Mesenchymal stem cell (in vitro differentiated cells and primary cell): ENCODE measurements around the gene KRTAP10-1.
"Not testable (repeated sequence)": the region's sequence is repeated elsewhere in the genome, so short reads cannot be mapped to it uniquely, and the experiment has no call there.

ENCODE experiments used
- DNase-seq: peaks from one replicate; pipeline ENCODE4 v3.0.0-alpha.2; 2013
- H2AFZ ChIP-seq: one replicate; pipeline ENCODE4 v1.6.1; 2013; ENCODE audit warnings: low read depth, mild to moderate bottlenecking, control low read depth, inconsistent platforms, low read length, moderate library complexity
- H2AK5ac ChIP-seq: 2 replicates; pipeline ENCODE4 v1.6.1; 2013; ENCODE audit warnings: low read length, moderate library complexity, mild to moderate bottlenecking, inconsistent platforms; ENCODE audit not compliant: severe bottlenecking
- H2BK120ac ChIP-seq: one replicate; pipeline ENCODE4 v1.6.1; 2013; ENCODE audit warnings: low read depth, mild to moderate bottlenecking, inconsistent platforms, low read length, moderate library complexity
- H2BK12ac ChIP-seq, 2 experiments: one replicate each; pipeline ENCODE4 v1.6.1; 2013; ENCODE audit warnings: inconsistent platforms in 2 of 2, low read length in 2 of 2, mild to moderate bottlenecking in 2 of 2, moderate library complexity in 2 of 2, control low read depth in 1 of 2
- H2BK15ac ChIP-seq: one replicate; pipeline ENCODE4 v1.6.1; 2013; ENCODE audit warnings: mild to moderate bottlenecking, low read depth, inconsistent platforms; ENCODE audit not compliant: poor library complexity, severe bottlenecking
- H2BK5ac ChIP-seq: 2 replicates; pipeline ENCODE4 v1.6.1; 2013; ENCODE audit warnings: low read depth, mild to moderate bottlenecking, low read length, control low read depth, inconsistent platforms; ENCODE audit not compliant: poor library complexity, severe bottlenecking
- H3K14ac ChIP-seq, 2 experiments: one replicate each; pipeline ENCODE4 v1.6.1; 2013; ENCODE audit warnings: inconsistent platforms in 2 of 2, low read length in 2 of 2, control low read depth in 1 of 2, mild to moderate bottlenecking in 1 of 2, moderate library complexity in 1 of 2
- H3K18ac ChIP-seq, 2 experiments: one replicate each; pipeline ENCODE4 v1.6.1; 2013; ENCODE audit warnings: inconsistent platforms in 2 of 2, low read length in 2 of 2, control low read depth in 1 of 2, low read depth in 1 of 2, mild to moderate bottlenecking in 1 of 2
- H3K23ac ChIP-seq, 2 experiments: one replicate each; pipeline ENCODE4 v1.6.1; 2013; ENCODE audit warnings: inconsistent platforms in 2 of 2, low read length in 2 of 2, mild to moderate bottlenecking in 2 of 2, moderate library complexity in 2 of 2, control low read depth in 1 of 2
- H3K27ac ChIP-seq: 2 replicates; pipeline ENCODE4 v1.5.1; 2013; ENCODE audit warnings: mild to moderate bottlenecking, moderate library complexity, low read length, control low read depth, inconsistent platforms; ENCODE audit not compliant: poor library complexity, severe bottlenecking
- H3K27me3 ChIP-seq, 2 experiments: 2 replicates each; pipeline versions ENCODE4 v1.6.1 to v1.7.0; 2013; ENCODE audit warnings: low read length in 2 of 2, mild to moderate bottlenecking in 2 of 2, moderate library complexity in 2 of 2, control low read depth in 1 of 2, inconsistent platforms in 1 of 2; ENCODE audit not compliant: control insufficient read depth in 1 of 2, insufficient read depth in 1 of 2
- H3K36me3 ChIP-seq, 2 experiments: 2 replicates each; pipeline versions ENCODE4 v1.6.1 to v1.7.0; 2013; ENCODE audit warnings: low read length in 2 of 2, control low read depth in 1 of 2, inconsistent platforms in 1 of 2, low read depth in 1 of 2, mild to moderate bottlenecking in 1 of 2; ENCODE audit not compliant: insufficient read depth in 2 of 2, control insufficient read depth in 1 of 2
- H3K4ac ChIP-seq, 2 experiments: one replicate each; pipeline ENCODE4 v1.6.1; 2013; ENCODE audit warnings: inconsistent platforms in 2 of 2, low read length in 2 of 2, mild to moderate bottlenecking in 2 of 2, moderate library complexity in 2 of 2, control low read depth in 1 of 2, low read depth in 1 of 2
- H3K4me1 ChIP-seq: 2 replicates; pipeline ENCODE4 v1.6.1; 2013; ENCODE audit warnings: low read depth, low read length, control low read depth; ENCODE audit not compliant: control insufficient read depth, insufficient read depth
- H3K4me2 ChIP-seq: 2 replicates; pipeline ENCODE4 v1.6.1; 2013; ENCODE audit warnings: low read length, mild to moderate bottlenecking, inconsistent platforms; ENCODE audit not compliant: poor library complexity, severe bottlenecking
- H3K4me3 ChIP-seq, 2 experiments: 2 replicates each; pipeline versions ENCODE4 v1.5.1 to v1.7.0; 2013; ENCODE audit warnings: low read length in 2 of 2, mild to moderate bottlenecking in 2 of 2, control low read depth in 1 of 2, low read depth in 1 of 2; ENCODE audit not compliant: insufficient read depth in 1 of 2
- H3K79me1 ChIP-seq: replicated peaks from 2 replicates; pipeline ENCODE4 v1.6.1; 2013; ENCODE audit warnings: mild to moderate bottlenecking, control low read depth, low read length, inconsistent platforms; ENCODE audit not compliant: poor library complexity, severe bottlenecking
- H3K9ac ChIP-seq: 2 replicates; pipeline ENCODE4 v1.7.0; 2013; ENCODE audit warnings: mild to moderate bottlenecking, low read length, moderate library complexity
- H3K9me3 ChIP-seq: 2 replicates; pipeline ENCODE4 v1.7.0; 2013; ENCODE audit warnings: mild to moderate bottlenecking, low read length; ENCODE audit not compliant: control insufficient read depth
- H4K8ac ChIP-seq: one replicate; pipeline ENCODE4 v1.6.1; 2013; ENCODE audit warnings: inconsistent platforms, mild to moderate bottlenecking, low read length, moderate library complexity
- H4K91ac ChIP-seq: one replicate; pipeline ENCODE4 v1.6.1; 2013; ENCODE audit warnings: mild to moderate bottlenecking, low read length, inconsistent platforms
- WGBS: methylation state at CpG from one replicate; pipeline ENCODE4 v1.1.7; 2013; ENCODE audit warnings: mixed read lengths; 5-methylcytosine and 5-hydroxymethylcytosine counted together

KRTAP10-1 gene

GRCh38 chr21:44575307-44576024 lies 35.5 kb upstream of the KRTAP10-1 start:
- WGBS, result 81% methylated on average over 19 of the region's 20 CpGs
- no peak overlapping the region for H2BK12ac ChIP-seq

GRCh38 chr21:44574457-44575306 lies 34.7 kb upstream of the KRTAP10-1 start:
- no peak overlapping the region for H2BK5ac ChIP-seq
- peaks cover 37% of the 10 kb centered on the region for H3K9me3 ChIP-seq
- no peaks in the 10 kb centered on the region for H3K27me3 ChIP-seq
- no peak overlapping the region for H3K27ac ChIP-seq
- no peak overlapping the region for H4K91ac ChIP-seq
- H3K4me1 ChIP-seq, result no peaks in the 10 kb centered on the region
- no peak overlapping the region for H3K18ac ChIP-seq
- no peaks in the 10 kb centered on the region for H3K36me3 ChIP-seq
- no peak overlapping the region for H3K4ac ChIP-seq
- no peak overlapping the region for H4K8ac ChIP-seq
- H2BK120ac ChIP-seq, result no peak overlapping the region
- H3K4me2 ChIP-seq, result no peak overlapping the region
- H3K14ac ChIP-seq, result no peak overlapping the region
- no peak overlapping the region for H2BK15ac ChIP-seq
- no peak overlapping the region for H3K4me3 ChIP-seq
- H3K9ac ChIP-seq, result no peak overlapping the region
- H3K23ac ChIP-seq, result no peak overlapping the region
- no peaks in the 10 kb centered on the region for H3K79me1 ChIP-seq
- H2AK5ac ChIP-seq, result no peak overlapping the region
- no peak for DNase-seq
- H2BK12ac ChIP-seq, result no peak overlapping the region
- WGBS, result 76% methylated on average over 21 of the region's 21 CpGs
- H2AFZ ChIP-seq, result no peak overlapping the region

More at GRCh38 chr21:44575307-44576024, 35.5 kb upstream of the KRTAP10-1 start:
- Histone ChIP-seq H3K27ac (no peak overlapping the region), H2AFZ (no peak overlapping the region), H3K4me2 (no peak overlapping the region), H4K8ac (no peak overlapping the region), H2BK15ac (no peak overlapping the region), H2BK5ac (no peak overlapping the region), H2AK5ac (no peak overlapping the region), H3K23ac (no peak overlapping the region), H3K9ac (no peak overlapping the region), H2BK120ac (no peak overlapping the region), H3K14ac (no peak overlapping the region), H3K9me3 (peaks cover 32% of the 10 kb centered on the region), H3K36me3 (no peaks in the 10 kb centered on the region), H4K91ac (no peak overlapping the region), H3K79me1 (no peaks in the 10 kb centered on the region), H3K4ac (no peak overlapping the region), H3K27me3 (no peaks in the 10 kb centered on the region), H3K18ac (no peak overlapping the region), H3K4me1 (no peaks in the 10 kb centered on the region), H3K4me3 (no peak overlapping the region)
- DNase-seq, result no peak

DNA sequence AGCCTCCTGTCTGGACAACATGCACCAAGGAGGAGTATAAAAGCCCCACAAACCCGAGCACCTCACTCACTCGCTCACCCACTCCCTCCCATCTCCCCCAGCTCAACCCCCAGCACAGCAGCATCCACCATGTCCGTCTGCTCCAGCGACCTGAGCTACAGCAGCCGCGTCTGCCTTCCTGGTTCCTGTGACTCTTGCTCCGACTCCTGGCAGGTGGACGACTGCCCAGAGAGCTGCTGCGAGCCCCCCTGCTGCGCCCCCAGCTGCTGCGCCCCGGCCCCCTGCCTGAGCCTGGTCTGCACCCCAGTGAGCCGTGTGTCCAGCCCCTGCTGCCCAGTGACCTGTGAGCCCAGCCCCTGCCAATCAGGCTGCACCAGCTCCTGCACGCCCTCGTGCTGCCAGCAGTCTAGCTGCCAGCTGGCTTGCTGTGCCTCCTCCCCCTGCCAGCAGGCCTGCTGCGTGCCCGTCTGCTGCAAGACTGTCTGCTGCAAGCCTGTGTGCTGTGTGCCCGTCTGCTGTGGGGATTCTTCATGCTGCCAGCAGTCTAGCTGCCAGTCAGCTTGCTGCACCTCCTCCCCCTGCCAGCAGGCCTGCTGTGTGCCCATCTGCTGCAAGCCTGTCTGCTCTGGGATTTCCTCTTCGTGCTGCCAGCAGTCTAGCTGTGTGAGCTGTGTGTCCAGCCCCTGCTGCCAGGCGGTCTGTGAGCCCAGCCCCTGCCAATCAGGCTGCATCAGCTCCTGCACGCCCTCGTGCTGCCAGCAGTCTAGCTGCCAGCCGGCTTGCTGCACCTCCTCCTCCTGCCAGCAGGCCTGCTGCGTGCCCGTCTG lies 33.8 kb upstream of the KRTAP10-1 start, which contains the start of gene KRTAP10-4:
KRTAP10-4 (plus strand) TSS at position 100 of the 827 bp plus-strand sequence; CDS start at position 130, 30 bp downstream.
- H3K36me3 ChIP-seq, H2AFZ ChIP-seq, H3K27me3 ChIP-seq, H3K4ac ChIP-seq, H3K14ac ChIP-seq, H3K79me1 ChIP-seq, H3K9ac ChIP-seq, H2BK15ac ChIP-seq, H3K4me1 ChIP-seq, H2BK12ac ChIP-seq, H3K4me2 ChIP-seq, H3K27ac ChIP-seq, H3K18ac ChIP-seq, H2BK5ac ChIP-seq, H4K8ac ChIP-seq, H2AK5ac ChIP-seq, DNase-seq, H2BK120ac ChIP-seq, H4K91ac ChIP-seq, H3K23ac ChIP-seq: not testable (repeated sequence)
- Histone ChIP-seq H3K9me3 (peaks cover 37% of the 10 kb centered on the region), H3K4me3 (peak within 1 kb of the TSS in 1 of 2 experiments; percentile 22)
- 83% methylated on average over 19 of the region's 25 CpGs for WGBS
